ENCODE data around the gene ACTN2.

- TF ChIP-seq CTCF (IDR thresholded peaks at IDR 0.05; ENCODE audit: insufficient read depth, low read length, poor library complexity, severe bottlenecking) (peak; percentile 12), EZH2phosphoT487 (conservative IDR thresholded peaks at IDR 0.05; ENCODE audit: low read length) (no peak)
These were observed 67.2 kb downstream of the ACTN2 start for GRCh38 chr1:236753516-236753915.
